KMS-11 (cell line): ENCODE measurements around the gene LYRM9.
"Not testable (repeated sequence)": the region's sequence is repeated elsewhere in the genome, so short reads cannot be mapped to it uniquely, and the experiment has no call there.

ENCODE experiments used
- H2AFZ ChIP-seq: fragments of 200-600 bp; sonication (generic); 2 replicates; pipeline ENCODE4 v1.6.1; 2016; ENCODE audit warnings: antibody characterized with exemption, mixed run types, low read depth
- H3K27ac ChIP-seq: fragments of 200-600 bp; sonication (generic); 2 replicates; pipeline ENCODE4 v1.6.1; 2016; ENCODE audit warnings: mild to moderate bottlenecking, mixed run types
- H3K27me3 ChIP-seq: fragments of 200-600 bp; sonication (generic); 2 replicates; pipeline ENCODE4 v1.6.1; 2017; ENCODE audit warnings: mild to moderate bottlenecking, low read depth, mixed run types, moderate library complexity; ENCODE audit not compliant: insufficient read depth
- H3K36me3 ChIP-seq: fragments of 200-600 bp; sonication (generic); 2 replicates; pipeline ENCODE4 v1.6.1; 2017; ENCODE audit warnings: mild to moderate bottlenecking, mixed run types; ENCODE audit not compliant: insufficient read depth
- H3K4me1 ChIP-seq: fragments of 200-600 bp; sonication (generic); 2 replicates; pipeline ENCODE4 v1.6.1; 2016; ENCODE audit warnings: mild to moderate bottlenecking, low read depth, mixed run types; ENCODE audit not compliant: poor library complexity, severe bottlenecking
- H3K4me2 ChIP-seq: fragments of 200-600 bp; sonication (generic); 2 replicates; pipeline ENCODE4 v1.7.0; 2016; ENCODE audit warnings: mild to moderate bottlenecking, mixed run types
- H3K4me3 ChIP-seq: fragments of 200-600 bp; sonication (generic); IDR thresholded peaks from 2 replicates; pipeline ENCODE4 v1.6.1; 2017; ENCODE audit warnings: low read depth, low read length, mixed read lengths; ENCODE audit not compliant: insufficient read depth
- H3K79me2 ChIP-seq: fragments of 200-600 bp; sonication (generic); 2 replicates; pipeline ENCODE4 v1.6.1; 2016; ENCODE audit warnings: low read depth, mixed run types; ENCODE audit not compliant: insufficient read depth
- H3K9ac ChIP-seq: fragments of 200-600 bp; sonication (generic); 2 replicates; pipeline ENCODE4 v1.6.1; 2016; ENCODE audit warnings: mild to moderate bottlenecking, mixed run types
- H4K20me1 ChIP-seq: fragments of 200-600 bp; sonication (generic); 2 replicates; pipeline ENCODE4 v1.6.1; 2016; ENCODE audit warnings: mild to moderate bottlenecking, mixed run types; ENCODE audit not compliant: insufficient read depth
- CTCF ChIP-seq: fragments of 200-600 bp; sonication (generic); conservative IDR thresholded peaks from 2 replicates; pipeline ENCODE4 v1.6.1; 2017; ENCODE audit warnings: low read depth, mild to moderate bottlenecking, antibody characterized with exemption, low read length, moderate library complexity, mixed read lengths

LYRM9 gene

GRCh38 chr17:27848931-27849330, 44.2 kb downstream of the LYRM9 start:
- H3K9ac ChIP-seq = no peak overlapping the region
- H3K4me1 ChIP-seq = no peaks in the 10 kb centered on the region
- no peaks in the 10 kb centered on the region for H3K36me3 ChIP-seq
- H3K27ac ChIP-seq = no peak overlapping the region
- no peaks in the 10 kb centered on the region for H4K20me1 ChIP-seq
- no peaks in the 10 kb centered on the region for H3K27me3 ChIP-seq
- no peak overlapping the region for H3K4me2 ChIP-seq
- H3K79me2 ChIP-seq = no peaks in the 10 kb centered on the region
- H2AFZ ChIP-seq = no peak overlapping the region
- no peak overlapping the region for H3K4me3 ChIP-seq
- no peak for TF ChIP-seq CTCF

GRCh38 chr17:27846808-27847307, 46.3 kb downstream of the LYRM9 start:
- not testable (repeated sequence) for H2AFZ ChIP-seq, H3K27me3 ChIP-seq, H3K4me3 ChIP-seq, H3K79me2 ChIP-seq, H3K9ac ChIP-seq, H3K36me3 ChIP-seq, H4K20me1 ChIP-seq, H3K27ac ChIP-seq, H3K4me1 ChIP-seq, H3K4me2 ChIP-seq

DNA sequence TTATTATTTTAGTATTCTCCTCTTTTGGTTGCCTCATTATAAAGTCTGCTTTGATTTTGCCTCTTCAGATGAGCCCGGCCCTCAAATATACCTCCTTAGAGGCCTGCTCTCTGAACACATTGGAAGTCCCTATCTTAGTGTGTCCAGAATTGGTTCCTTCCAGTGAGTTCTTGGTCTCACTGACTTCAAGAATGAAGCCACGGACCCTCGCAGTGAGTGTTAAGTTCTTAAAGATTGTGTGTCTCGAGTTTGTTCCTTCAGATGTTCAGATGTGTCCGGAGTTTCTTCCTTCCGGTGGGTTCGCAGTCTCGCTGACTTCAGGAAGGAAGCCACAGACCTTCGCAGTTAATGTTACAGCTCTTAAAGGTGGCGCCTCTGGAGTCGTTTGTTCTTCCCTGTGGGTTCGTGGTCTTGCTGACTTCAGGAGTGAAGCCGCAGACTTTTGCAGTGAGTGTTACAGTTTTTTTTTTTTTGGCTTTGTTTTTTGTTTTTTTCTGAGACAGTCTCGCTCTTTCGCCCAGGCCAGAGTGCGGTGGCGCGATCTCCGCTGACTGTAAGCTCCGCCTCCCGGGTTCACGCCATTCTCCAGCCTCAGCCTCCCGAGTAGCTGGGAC, 47.0 kb downstream of the LYRM9 start:
- Histone ChIP-seq H3K27ac (no peak overlapping the region), H3K79me2 (no peaks in the 10 kb centered on the region), H3K4me2 (no peak overlapping the region), H3K4me3 (no peak overlapping the region), H3K27me3 (no peaks in the 10 kb centered on the region), H4K20me1 (no peaks in the 10 kb centered on the region), H2AFZ (no peak overlapping the region), H3K36me3 (no peaks in the 10 kb centered on the region), H3K9ac (no peak overlapping the region), H3K4me1 (no peaks in the 10 kb centered on the region)
- no peak for TF ChIP-seq CTCF

- Histone ChIP-seq H3K27me3 (no peaks in the 10 kb centered on the region), H3K9ac (no peak overlapping the region), H4K20me1 (no peaks in the 10 kb centered on the region), H2AFZ (no peak overlapping the region), H3K4me1 (no peaks in the 10 kb centered on the region), H3K36me3 (no peaks in the 10 kb centered on the region), H3K79me2 (no peaks in the 10 kb centered on the region), H3K4me3 (no peak overlapping the region), H3K4me2 (no peak overlapping the region), H3K27ac (no peak overlapping the region)
- TF ChIP-seq CTCF = no peak
Observed at GRCh38 chr17:27845264-27846041, 47.7 kb downstream of the LYRM9 start.

DNA sequence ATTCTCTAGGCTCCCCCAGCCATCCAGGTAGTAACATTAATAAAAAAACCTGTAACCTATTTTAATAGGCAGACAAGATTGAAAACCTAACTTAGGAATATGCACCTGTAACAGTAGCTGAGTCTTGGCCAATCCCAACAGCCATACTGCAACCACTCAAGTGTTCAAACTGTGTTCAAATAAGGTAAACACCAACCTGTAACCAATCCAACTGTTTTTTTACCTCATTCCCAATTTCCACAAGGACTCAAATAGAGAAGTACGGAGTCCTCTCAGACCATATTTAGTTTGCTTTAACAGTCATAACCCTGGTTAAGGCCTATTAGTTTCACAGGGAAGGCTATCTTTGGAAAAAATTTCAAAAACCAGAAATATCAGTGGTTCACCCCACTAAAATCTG, 52.5 kb downstream of the LYRM9 start:
- H3K27ac ChIP-seq = no peak overlapping the region
- no peaks in the 10 kb centered on the region for H3K79me2 ChIP-seq
- no peaks in the 10 kb centered on the region for H3K27me3 ChIP-seq
- no peak overlapping the region for H3K4me2 ChIP-seq
- no peaks in the 10 kb centered on the region for H3K36me3 ChIP-seq
- no peak for TF ChIP-seq CTCF
- H3K4me3 ChIP-seq = no peak overlapping the region
- H2AFZ ChIP-seq = no peak overlapping the region
- no peaks in the 10 kb centered on the region for H3K4me1 ChIP-seq
- H4K20me1 ChIP-seq = no peaks in the 10 kb centered on the region
- no peak overlapping the region for H3K9ac ChIP-seq

DNA sequence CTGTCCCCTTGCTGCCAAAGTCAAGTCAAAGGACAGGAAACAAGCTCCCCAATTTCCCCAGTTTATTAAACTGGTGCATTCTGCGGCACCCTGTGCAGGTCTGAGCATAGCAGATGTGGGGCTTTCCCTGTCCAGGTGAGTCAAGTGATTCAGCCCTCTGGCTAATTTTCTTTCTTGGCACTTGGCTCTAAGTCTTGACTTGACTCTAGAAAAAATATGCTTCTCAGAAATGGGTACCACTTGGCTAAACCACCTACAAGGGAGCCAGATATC, 52.8 kb downstream of the LYRM9 start:
- H3K9ac ChIP-seq, H3K4me3 ChIP-seq, H3K36me3 ChIP-seq, H3K79me2 ChIP-seq, H3K4me1 ChIP-seq, H3K27ac ChIP-seq, H2AFZ ChIP-seq, H3K4me2 ChIP-seq, H3K27me3 ChIP-seq, H4K20me1 ChIP-seq: not testable (repeated sequence)
